WTC11 (cell line): ENCODE results near the gene NUP210L. TPM values are rescaled to one million over a fixed set of nuclear protein-coding genes. Genes with fewer than 3 reads are reported as not detected.
"Not testable (repeated sequence)": the region's sequence is repeated elsewhere in the genome, so short reads cannot be mapped to it uniquely, and the experiment has no call there.

ENCODE experiments used
- ATAC-seq: fragments of 200-7000 bp; cut with Tn5 transposase; 2 replicates; pipeline ENCODE4 v1.10.0; 2021; ENCODE audit warnings: mild to moderate bottlenecking, moderate library complexity
- CTCF ChIA-PET: fragments of 300-600 bp; sonication (Branson Sonifier 250); formaldehyde crosslinking; loops from one replicate; lab custom pipeline; 2021; ENCODE audit warnings: antibody characterized with exemption; lab: Charles Lee
- POLR2A ChIA-PET: fragments of 350-600 bp; sonication (Branson Sonifier 250); formaldehyde crosslinking; loops from one replicate; lab custom pipeline; 2021; ENCODE audit warnings: antibody characterized with exemption; lab: Charles Lee
- DNase-seq: peaks from one replicate; pipeline ENCODE4 v3.0.0; 2021; ENCODE audit warnings: low spot score
- H3K27ac Mint-ChIP-seq: 2 replicates; pipeline ENCODE4 v1.8.0; 2021; ENCODE audit warnings: mixed read lengths
- H3K27me3 Mint-ChIP-seq: 2 replicates; pipeline ENCODE4 v1.8.0; 2021; ENCODE audit warnings: low read depth, mild to moderate bottlenecking, moderate library complexity, mixed read lengths
- H3K36me3 Mint-ChIP-seq: 2 replicates; pipeline ENCODE4 v1.8.0; 2021; ENCODE audit warnings: mixed read lengths
- H3K4me1 Mint-ChIP-seq: 2 replicates; pipeline ENCODE4 v1.8.0; 2022; ENCODE audit warnings: mixed read lengths
- H3K4me3 Mint-ChIP-seq: 2 replicates; pipeline ENCODE4 v1.8.0; 2021; ENCODE audit warnings: mild to moderate bottlenecking, moderate library complexity, mixed read lengths
- H3K9me3 Mint-ChIP-seq: 2 replicates; pipeline ENCODE4 v1.8.0; 2021; ENCODE audit warnings: mixed read lengths
- ATF1 ChIP-seq: sonication (generic); formaldehyde crosslinking; IDR thresholded peaks from 2 replicates; pipeline ENCODE4 v1.8.1; 2023; ENCODE audit warnings: mild to moderate bottlenecking, moderate library complexity, missing genetic modification reagents
- ESRRA ChIP-seq: sonication (generic); formaldehyde crosslinking; IDR thresholded peaks from 2 replicates; pipeline ENCODE4 v1.8.1; 2022; ENCODE audit warnings: mild to moderate bottlenecking, missing genetic modification reagents, borderline replicate concordance
- ETV6 ChIP-seq: sonication (generic); formaldehyde crosslinking; IDR thresholded peaks from 2 replicates; pipeline ENCODE4 v1.8.1; 2022; ENCODE audit warnings: mild to moderate bottlenecking, missing genetic modification reagents
- FOXJ3 ChIP-seq: sonication (generic); formaldehyde crosslinking; IDR thresholded peaks from 2 replicates; pipeline ENCODE4 v1.9.0; 2021; ENCODE audit warnings: missing genetic modification reagents, mild to moderate bottlenecking, borderline replicate concordance
- FOXK1 ChIP-seq: sonication (generic); formaldehyde crosslinking; IDR thresholded peaks from 2 replicates; pipeline ENCODE4 v1.8.0; 2022; ENCODE audit warnings: mild to moderate bottlenecking, moderate library complexity, missing genetic modification reagents
- GRHL2 ChIP-seq: fragments of 250-450 bp; sonication (Bioruptor Pico); IDR thresholded peaks from 2 replicates; pipeline ENCODE4 v1.8.0; 2022; ENCODE audit warnings: mild to moderate bottlenecking, moderate library complexity; ENCODE audit not compliant: insufficient replicate concordance, severe bottlenecking
- GTF2I ChIP-seq: fragments of 250-450 bp; sonication (Bioruptor Pico); conservative IDR thresholded peaks from 2 replicates; pipeline ENCODE4 v1.4.0; 2021; ENCODE audit warnings: mild to moderate bottlenecking
- HMGA2 ChIP-seq: fragments of 250-450 bp; sonication (Bioruptor Pico); IDR thresholded peaks from 2 replicates; pipeline ENCODE4 v1.4.0; 2021; ENCODE audit warnings: mild to moderate bottlenecking, moderate library complexity
- IRF2 ChIP-seq: sonication (generic); formaldehyde crosslinking; IDR thresholded peaks from 2 replicates; pipeline ENCODE4 v1.8.0; 2022; ENCODE audit warnings: low read depth, missing genetic modification reagents, borderline replicate concordance
- MYBL2 ChIP-seq: sonication (generic); formaldehyde crosslinking; IDR thresholded peaks from 2 replicates; pipeline ENCODE4 v1.8.1; 2023; ENCODE audit warnings: mild to moderate bottlenecking, moderate library complexity, missing genetic modification reagents
- NR2C2 ChIP-seq: sonication (generic); formaldehyde crosslinking; IDR thresholded peaks from 2 replicates; pipeline ENCODE4 v1.8.0; 2022; ENCODE audit warnings: mild to moderate bottlenecking, missing genetic modification reagents
- TP53 ChIP-seq: sonication (generic); formaldehyde crosslinking; IDR thresholded peaks from 2 replicates; pipeline ENCODE4 v1.8.1; 2023; ENCODE audit warnings: mild to moderate bottlenecking, missing genetic modification reagents
- ZNF219 ChIP-seq: sonication (generic); formaldehyde crosslinking; IDR thresholded peaks from 2 replicates; pipeline ENCODE4 v1.8.0; 2023; ENCODE audit warnings: missing genetic modification reagents, mild to moderate bottlenecking, borderline replicate concordance
- ZNF396 ChIP-seq: fragments of 250-450 bp; sonication (Bioruptor Pico); IDR thresholded peaks from 2 replicates; pipeline ENCODE4 v1.8.0; 2021; ENCODE audit warnings: mild to moderate bottlenecking, moderate library complexity, borderline replicate concordance
- ZNF416 ChIP-seq: fragments of 250-450 bp; sonication (Bioruptor Pico); IDR thresholded peaks from 2 replicates; pipeline ENCODE4 v1.9.0; 2021; ENCODE audit warnings: mild to moderate bottlenecking, inconsistent platforms
- total RNA-seq: library from RNA; stranded (reverse); gene quantifications from 3 replicates; pipeline ENCODE4 v1.2.3, GENCODE V29; 2021
- TF ChIP-seq, protein P1 (sequence below): sonication (generic); formaldehyde crosslinking; IDR thresholded peaks from 2 replicates; pipeline ENCODE4 v1.8.0; 2022; ENCODE audit warnings: mild to moderate bottlenecking, missing genetic modification reagents
- TF ChIP-seq, protein P2 (sequence below): fragments of 200-600 bp; IDR thresholded peaks from 2 replicates; pipeline ENCODE4 v1.8.0; 2022; ENCODE audit warnings: antibody characterized with exemption
- TF ChIP-seq, protein P3 (sequence below): fragments of 250-450 bp; sonication (Bioruptor Pico); IDR thresholded peaks from 2 replicates; pipeline ENCODE4 v2.1.2; 2022; ENCODE audit warnings: mild to moderate bottlenecking, moderate library complexity
- TF ChIP-seq, protein P4 (sequence below): sonication (generic); formaldehyde crosslinking; IDR thresholded peaks from 2 replicates; pipeline ENCODE4 v1.8.0; 2023; ENCODE audit warnings: missing genetic modification reagents, mild to moderate bottlenecking, borderline replicate concordance
- TF ChIP-seq, protein P5 (sequence below): sonication (generic); formaldehyde crosslinking; IDR thresholded peaks from 2 replicates; pipeline ENCODE4 v1.8.1; 2023; ENCODE audit warnings: mild to moderate bottlenecking, missing genetic modification reagents, borderline replicate concordance

Gene NUP210L
- total RNA-seq, 1 experiment from 2014 or later: 0.02 TPM

DNA sequence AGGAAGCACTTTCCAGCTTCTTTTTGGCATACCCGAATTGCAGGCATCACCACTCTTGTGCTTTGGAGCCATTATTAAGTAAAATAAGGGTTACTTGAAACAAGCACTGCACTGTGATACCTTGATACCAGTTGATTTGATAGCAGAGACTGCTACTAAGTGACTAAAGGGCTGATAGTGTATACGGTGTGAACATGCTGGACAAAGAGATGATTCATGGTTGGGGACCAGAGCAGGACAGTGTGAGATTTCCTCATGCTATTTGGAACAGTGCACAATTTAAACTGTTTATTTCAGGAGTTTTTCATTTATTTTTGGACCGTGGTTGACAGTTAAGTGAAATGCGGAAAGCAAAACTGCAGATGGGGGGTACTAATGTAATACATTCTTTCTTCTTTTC, 154.5 kb downstream of the NUP210L start:
- POLR2A ChIA-PET: interaction anchor here (1.3 kb wide), 1 partner anchor 10 kb away, joined by 4 read pairs; the partner anchor contains the start of gene RPS27
- H3K4me3 Mint-ChIP-seq: no peak overlapping the region
- no peak for ATAC-seq
- H3K27me3 Mint-ChIP-seq: no peaks in the 10 kb centered on the region
- CTCF ChIA-PET: no interaction called here
- H3K36me3 Mint-ChIP-seq: peaks cover 8% of the 10 kb centered on the region
- H3K27ac Mint-ChIP-seq: no peak overlapping the region
- TF ChIP-seq, protein P1, sequence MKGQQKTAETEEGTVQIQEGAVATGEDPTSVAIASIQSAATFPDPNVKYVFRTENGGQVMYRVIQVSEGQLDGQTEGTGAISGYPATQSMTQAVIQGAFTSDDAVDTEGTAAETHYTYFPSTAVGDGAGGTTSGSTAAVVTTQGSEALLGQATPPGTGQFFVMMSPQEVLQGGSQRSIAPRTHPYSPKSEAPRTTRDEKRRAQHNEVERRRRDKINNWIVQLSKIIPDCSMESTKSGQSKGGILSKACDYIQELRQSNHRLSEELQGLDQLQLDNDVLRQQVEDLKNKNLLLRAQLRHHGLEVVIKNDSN: no peak
- TF ChIP-seq ZNF396 (CRISPR knock-in tag) (no peak), FOXJ3 (CRISPR knock-in tag) (no peak), ZNF219 (CRISPR knock-in tag) (no peak), TP53 (CRISPR knock-in tag) (no peak), IRF2 (CRISPR knock-in tag) (no peak), HMGA2 (CRISPR knock-in tag) (no peak), GRHL2 (CRISPR knock-in tag) (no peak), ETV6 (no peak), GTF2I (no peak), NR2C2 (CRISPR knock-in tag) (no peak), MYBL2 (no peak), ATF1 (no peak), ESRRA (no peak), FOXK1 (CRISPR knock-in tag) (no peak), ZNF416 (no peak)
- TF ChIP-seq, protein P2, sequence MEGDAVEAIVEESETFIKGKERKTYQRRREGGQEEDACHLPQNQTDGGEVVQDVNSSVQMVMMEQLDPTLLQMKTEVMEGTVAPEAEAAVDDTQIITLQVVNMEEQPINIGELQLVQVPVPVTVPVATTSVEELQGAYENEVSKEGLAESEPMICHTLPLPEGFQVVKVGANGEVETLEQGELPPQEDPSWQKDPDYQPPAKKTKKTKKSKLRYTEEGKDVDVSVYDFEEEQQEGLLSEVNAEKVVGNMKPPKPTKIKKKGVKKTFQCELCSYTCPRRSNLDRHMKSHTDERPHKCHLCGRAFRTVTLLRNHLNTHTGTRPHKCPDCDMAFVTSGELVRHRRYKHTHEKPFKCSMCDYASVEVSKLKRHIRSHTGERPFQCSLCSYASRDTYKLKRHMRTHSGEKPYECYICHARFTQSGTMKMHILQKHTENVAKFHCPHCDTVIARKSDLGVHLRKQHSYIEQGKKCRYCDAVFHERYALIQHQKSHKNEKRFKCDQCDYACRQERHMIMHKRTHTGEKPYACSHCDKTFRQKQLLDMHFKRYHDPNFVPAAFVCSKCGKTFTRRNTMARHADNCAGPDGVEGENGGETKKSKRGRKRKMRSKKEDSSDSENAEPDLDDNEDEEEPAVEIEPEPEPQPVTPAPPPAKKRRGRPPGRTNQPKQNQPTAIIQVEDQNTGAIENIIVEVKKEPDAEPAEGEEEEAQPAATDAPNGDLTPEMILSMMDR: no peak
- TF ChIP-seq, protein P3, sequence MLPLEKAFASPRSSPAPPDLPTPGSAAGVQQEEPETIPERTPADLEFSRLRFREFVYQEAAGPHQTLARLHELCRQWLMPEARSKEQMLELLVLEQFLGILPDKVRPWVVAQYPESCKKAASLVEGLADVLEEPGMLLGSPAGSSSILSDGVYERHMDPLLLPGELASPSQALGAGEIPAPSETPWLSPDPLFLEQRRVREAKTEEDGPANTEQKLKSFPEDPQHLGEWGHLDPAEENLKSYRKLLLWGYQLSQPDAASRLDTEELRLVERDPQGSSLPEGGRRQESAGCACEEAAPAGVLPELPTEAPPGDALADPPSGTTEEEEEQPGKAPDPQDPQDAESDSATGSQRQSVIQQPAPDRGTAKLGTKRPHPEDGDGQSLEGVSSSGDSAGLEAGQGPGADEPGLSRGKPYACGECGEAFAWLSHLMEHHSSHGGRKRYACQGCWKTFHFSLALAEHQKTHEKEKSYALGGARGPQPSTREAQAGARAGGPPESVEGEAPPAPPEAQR (CRISPR knock-in tag): no peak
- TF ChIP-seq, protein P4, sequence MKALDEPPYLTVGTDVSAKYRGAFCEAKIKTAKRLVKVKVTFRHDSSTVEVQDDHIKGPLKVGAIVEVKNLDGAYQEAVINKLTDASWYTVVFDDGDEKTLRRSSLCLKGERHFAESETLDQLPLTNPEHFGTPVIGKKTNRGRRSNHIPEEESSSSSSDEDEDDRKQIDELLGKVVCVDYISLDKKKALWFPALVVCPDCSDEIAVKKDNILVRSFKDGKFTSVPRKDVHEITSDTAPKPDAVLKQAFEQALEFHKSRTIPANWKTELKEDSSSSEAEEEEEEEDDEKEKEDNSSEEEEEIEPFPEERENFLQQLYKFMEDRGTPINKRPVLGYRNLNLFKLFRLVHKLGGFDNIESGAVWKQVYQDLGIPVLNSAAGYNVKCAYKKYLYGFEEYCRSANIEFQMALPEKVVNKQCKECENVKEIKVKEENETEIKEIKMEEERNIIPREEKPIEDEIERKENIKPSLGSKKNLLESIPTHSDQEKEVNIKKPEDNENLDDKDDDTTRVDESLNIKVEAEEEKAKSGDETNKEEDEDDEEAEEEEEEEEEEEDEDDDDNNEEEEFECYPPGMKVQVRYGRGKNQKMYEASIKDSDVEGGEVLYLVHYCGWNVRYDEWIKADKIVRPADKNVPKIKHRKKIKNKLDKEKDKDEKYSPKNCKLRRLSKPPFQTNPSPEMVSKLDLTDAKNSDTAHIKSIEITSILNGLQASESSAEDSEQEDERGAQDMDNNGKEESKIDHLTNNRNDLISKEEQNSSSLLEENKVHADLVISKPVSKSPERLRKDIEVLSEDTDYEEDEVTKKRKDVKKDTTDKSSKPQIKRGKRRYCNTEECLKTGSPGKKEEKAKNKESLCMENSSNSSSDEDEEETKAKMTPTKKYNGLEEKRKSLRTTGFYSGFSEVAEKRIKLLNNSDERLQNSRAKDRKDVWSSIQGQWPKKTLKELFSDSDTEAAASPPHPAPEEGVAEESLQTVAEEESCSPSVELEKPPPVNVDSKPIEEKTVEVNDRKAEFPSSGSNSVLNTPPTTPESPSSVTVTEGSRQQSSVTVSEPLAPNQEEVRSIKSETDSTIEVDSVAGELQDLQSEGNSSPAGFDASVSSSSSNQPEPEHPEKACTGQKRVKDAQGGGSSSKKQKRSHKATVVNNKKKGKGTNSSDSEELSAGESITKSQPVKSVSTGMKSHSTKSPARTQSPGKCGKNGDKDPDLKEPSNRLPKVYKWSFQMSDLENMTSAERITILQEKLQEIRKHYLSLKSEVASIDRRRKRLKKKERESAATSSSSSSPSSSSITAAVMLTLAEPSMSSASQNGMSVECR (CRISPR knock-in tag): no peak
- TF ChIP-seq, protein P5, sequence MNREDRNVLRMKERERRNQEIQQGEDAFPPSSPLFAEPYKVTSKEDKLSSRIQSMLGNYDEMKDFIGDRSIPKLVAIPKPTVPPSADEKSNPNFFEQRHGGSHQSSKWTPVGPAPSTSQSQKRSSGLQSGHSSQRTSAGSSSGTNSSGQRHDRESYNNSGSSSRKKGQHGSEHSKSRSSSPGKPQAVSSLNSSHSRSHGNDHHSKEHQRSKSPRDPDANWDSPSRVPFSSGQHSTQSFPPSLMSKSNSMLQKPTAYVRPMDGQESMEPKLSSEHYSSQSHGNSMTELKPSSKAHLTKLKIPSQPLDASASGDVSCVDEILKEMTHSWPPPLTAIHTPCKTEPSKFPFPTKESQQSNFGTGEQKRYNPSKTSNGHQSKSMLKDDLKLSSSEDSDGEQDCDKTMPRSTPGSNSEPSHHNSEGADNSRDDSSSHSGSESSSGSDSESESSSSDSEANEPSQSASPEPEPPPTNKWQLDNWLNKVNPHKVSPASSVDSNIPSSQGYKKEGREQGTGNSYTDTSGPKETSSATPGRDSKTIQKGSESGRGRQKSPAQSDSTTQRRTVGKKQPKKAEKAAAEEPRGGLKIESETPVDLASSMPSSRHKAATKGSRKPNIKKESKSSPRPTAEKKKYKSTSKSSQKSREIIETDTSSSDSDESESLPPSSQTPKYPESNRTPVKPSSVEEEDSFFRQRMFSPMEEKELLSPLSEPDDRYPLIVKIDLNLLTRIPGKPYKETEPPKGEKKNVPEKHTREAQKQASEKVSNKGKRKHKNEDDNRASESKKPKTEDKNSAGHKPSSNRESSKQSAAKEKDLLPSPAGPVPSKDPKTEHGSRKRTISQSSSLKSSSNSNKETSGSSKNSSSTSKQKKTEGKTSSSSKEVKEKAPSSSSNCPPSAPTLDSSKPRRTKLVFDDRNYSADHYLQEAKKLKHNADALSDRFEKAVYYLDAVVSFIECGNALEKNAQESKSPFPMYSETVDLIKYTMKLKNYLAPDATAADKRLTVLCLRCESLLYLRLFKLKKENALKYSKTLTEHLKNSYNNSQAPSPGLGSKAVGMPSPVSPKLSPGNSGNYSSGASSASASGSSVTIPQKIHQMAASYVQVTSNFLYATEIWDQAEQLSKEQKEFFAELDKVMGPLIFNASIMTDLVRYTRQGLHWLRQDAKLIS (CRISPR knock-in tag): no peak
- peaks cover 4% of the 10 kb centered on the region for H3K9me3 Mint-ChIP-seq
- no peaks in the 10 kb centered on the region for H3K4me1 Mint-ChIP-seq
- no peak for DNase-seq

DNA sequence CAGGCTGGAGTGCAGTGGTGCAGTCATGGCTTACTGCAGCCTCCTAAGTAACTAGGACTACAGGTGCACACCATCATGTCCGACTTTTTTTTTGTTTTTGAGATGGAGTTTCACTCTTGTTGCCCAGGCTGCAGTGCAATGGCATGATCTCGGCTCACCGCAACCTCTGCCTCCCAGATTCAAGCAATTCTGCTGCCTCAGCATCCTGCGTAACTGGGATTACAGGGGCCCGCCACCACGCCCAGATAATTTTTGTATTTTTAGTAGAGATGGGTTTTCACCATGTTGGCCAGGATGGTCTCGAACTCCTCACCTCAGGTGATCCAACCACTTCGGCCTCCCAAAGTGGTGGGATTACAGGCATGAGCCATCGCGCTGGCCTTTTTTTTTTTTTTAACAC, 158.0 kb downstream of the NUP210L start:
- POLR2A ChIA-PET: interaction anchor here (0.7 kb wide), 1 partner anchor 153 kb away, joined by 5 read pairs; no protein-coding TSS in a partner anchor
- H3K27me3 Mint-ChIP-seq, ATAC-seq, DNase-seq, H3K4me3 Mint-ChIP-seq, H3K9me3 Mint-ChIP-seq: not testable (repeated sequence)
- H3K4me1 Mint-ChIP-seq: peaks cover 10% of the 10 kb centered on the region
- CTCF ChIA-PET: interaction anchor here (0.7 to 1.4 kb wide), 2 partner anchors 108 to 221 kb away, joined by 4 read pairs; no protein-coding TSS in a partner anchor
- 0 out of 2 replicates have a peak overlapping the region, but pooled peaks have one; percentile 41 for H3K27ac Mint-ChIP-seq
- H3K36me3 Mint-ChIP-seq: peaks cover 37% of the 10 kb centered on the region
